ENCODE data around the gene RAD51D.
"Not testable (repeated sequence)": the region's sequence is repeated elsewhere in the genome, so short reads cannot be mapped to it uniquely, and the experiment has no call there.

RAD51D gene

GRCh38 chr17:35159940-35160339 is 40.3 kb upstream of the RAD51D start:
- no peaks in the 10 kb centered on the region for H3K9me3 ChIP-seq (replicated peaks in 1 of 11)
- no peaks in the 10 kb centered on the region for H3K36me3 ChIP-seq
- TF ChIP-seq Cebpa-rat (IDR thresholded peaks at IDR 0.05), result no peak
- H3K27ac ChIP-seq, result no peak overlapping the region
- H3K4me1 ChIP-seq, result peaks cover 0 to 12% (median 0%) of the 10 kb centered on the region in 10 experiments; a peak in 4 of 20 replicates
- H3K9ac ChIP-seq, result no peak overlapping the region
- no peaks in the 10 kb centered on the region for H3K27me3 ChIP-seq
- no peak overlapping the region for H3K4me3 ChIP-seq
- no peak overlapping the region for H3K4me2 ChIP-seq
- no peaks in the 10 kb centered on the region for H4K20me1 ChIP-seq

- Histone ChIP-seq H3K9me3 (replicated peaks in 1 of 11) (no peaks in the 10 kb centered on the region), H3K9ac (no peak overlapping the region), H3K4me1 (no peaks in the 10 kb centered on the region), H3K36me3 (no peaks in the 10 kb centered on the region), H3K27ac (no peak overlapping the region), H3K4me2 (no peak overlapping the region), H3K4me3 (no peak overlapping the region), H4K20me1 (no peaks in the 10 kb centered on the region), H3K27me3 (no peaks in the 10 kb centered on the region)
- TF ChIP-seq Cebpa-rat (IDR thresholded peaks at IDR 0.05), result no peak
Observed at GRCh38 chr17:35155246-35155645, 35.6 kb upstream of the RAD51D start.

- Histone ChIP-seq H4K20me1 (no peaks in the 10 kb centered on the region), H3K36me3 (no peaks in the 10 kb centered on the region), H3K9me3 (replicated peaks in 1 of 11) (no peaks in the 10 kb centered on the region), H3K9ac (no peak overlapping the region), H3K4me3 (no peak overlapping the region), H3K27me3 (no peaks in the 10 kb centered on the region), H3K4me2 (no peak overlapping the region), H3K4me1 (no peaks in the 10 kb centered on the region), H3K27ac (no peak overlapping the region)
- no peak for TF ChIP-seq Cebpa-rat (IDR thresholded peaks at IDR 0.05)
Observed at GRCh38 chr17:35154196-35155165, 34.8 kb upstream of the RAD51D start.

- H3K36me3 ChIP-seq, result no peaks in the 10 kb centered on the region
- H3K4me3 ChIP-seq, result no peak overlapping the region
- H3K27ac ChIP-seq, result no peak overlapping the region
- H3K27me3 ChIP-seq, result no peaks in the 10 kb centered on the region
- no peak for TF ChIP-seq Cebpa-rat (IDR thresholded peaks at IDR 0.05)
- H3K4me1 ChIP-seq, result 0 out of 20 replicates have a peak, but pooled peaks cover 0 to 4% (median 0%) of the 10 kb centered on the region in 10 experiments
- no peak overlapping the region for H3K9ac ChIP-seq
- H4K20me1 ChIP-seq, result no peaks in the 10 kb centered on the region
- H3K4me2 ChIP-seq, result no peak overlapping the region
- no peaks in the 10 kb centered on the region for H3K9me3 ChIP-seq (replicated peaks in 1 of 11)
Observed at GRCh38 chr17:35152421-35153140, 32.9 kb upstream of the RAD51D start.

GRCh38 chr17:35151080-35151479 is 31.4 kb upstream of the RAD51D start:
- not testable (repeated sequence) for H3K4me3 ChIP-seq; H3K9me3 ChIP-seq (replicated peaks in 1 of 11); H4K20me1 ChIP-seq; H3K36me3 ChIP-seq; H3K4me2 ChIP-seq; H3K4me1 ChIP-seq; H3K9ac ChIP-seq; H3K27me3 ChIP-seq; H3K27ac ChIP-seq

GRCh38 chr17:35149941-35150340 is 30.3 kb upstream of the RAD51D start:
- TF ChIP-seq Cebpa-rat (IDR thresholded peaks at IDR 0.05), result no peak
- no peak overlapping the region for H3K4me3 ChIP-seq
- H3K9me3 ChIP-seq (replicated peaks in 1 of 11), result no peaks in the 10 kb centered on the region
- no peak overlapping the region for H3K4me2 ChIP-seq
- H3K27me3 ChIP-seq, result no peaks in the 10 kb centered on the region
- H4K20me1 ChIP-seq, result no peaks in the 10 kb centered on the region
- H3K36me3 ChIP-seq, result no peaks in the 10 kb centered on the region
- H3K9ac ChIP-seq, result no peak overlapping the region
- H3K4me1 ChIP-seq, result 0 out of 20 replicates have a peak, but pooled peaks cover 0 to 4% (median 0%) of the 10 kb centered on the region in 10 experiments
- H3K27ac ChIP-seq, result no peak overlapping the region

GRCh38 chr17:35148144-35148543 is 28.5 kb upstream of the RAD51D start:
- 0 out of 20 replicates have a peak, but pooled peaks cover 0 to 4% (median 0%) of the 10 kb centered on the region in 10 experiments for H3K4me1 ChIP-seq
- no peak overlapping the region for H3K4me3 ChIP-seq
- no peak overlapping the region for H3K4me2 ChIP-seq
- TF ChIP-seq Cebpa-rat (IDR thresholded peaks at IDR 0.05), result no peak
- H3K9me3 ChIP-seq (replicated peaks in 1 of 11), result no peaks in the 10 kb centered on the region
- no peaks in the 10 kb centered on the region for H3K36me3 ChIP-seq
- no peak overlapping the region for H3K27ac ChIP-seq
- H3K27me3 ChIP-seq, result no peaks in the 10 kb centered on the region
- H4K20me1 ChIP-seq, result no peaks in the 10 kb centered on the region
- no peak overlapping the region for H3K9ac ChIP-seq

GRCh38 chr17:35147375-35147905 is 27.8 kb upstream of the RAD51D start, which contains the start of gene UNC45B:
Gene UNC45B, plus strand, starts transcription at chr17:35147817. Its CDS starts 447 bp downstream, at chr17:35148264.
- H3K9ac ChIP-seq, result no peak within 1 kb of the TSS
- peaks cover 0 to 4% (median 0%) of the 10 kb centered on the region in 10 experiments; a peak in 3 of 20 replicates for H3K4me1 ChIP-seq
- no peaks in the 10 kb centered on the region for H4K20me1 ChIP-seq
- no peaks in the 10 kb centered on the region for H3K27me3 ChIP-seq
- no peak within 1 kb of the TSS for H3K4me3 ChIP-seq
- TF ChIP-seq Cebpa-rat (IDR thresholded peaks at IDR 0.05), result no peak
- H3K36me3 ChIP-seq, result no peaks in the 10 kb centered on the region
- no peak within 1 kb of the TSS for H3K27ac ChIP-seq
- no peaks in the 10 kb centered on the region for H3K9me3 ChIP-seq (replicated peaks in 1 of 11)
- H3K4me2 ChIP-seq, result no peak within 1 kb of the TSS

GRCh38 chr17:35146214-35146833 is 26.7 kb upstream of the RAD51D start:
- no peaks in the 10 kb centered on the region for H3K36me3 ChIP-seq
- H3K27ac ChIP-seq, result no peak overlapping the region
- no peaks in the 10 kb centered on the region for H4K20me1 ChIP-seq
- no peaks in the 10 kb centered on the region for H3K9me3 ChIP-seq (replicated peaks in 1 of 11)
- H3K27me3 ChIP-seq, result no peaks in the 10 kb centered on the region
- no peak overlapping the region for H3K4me3 ChIP-seq
- no peak overlapping the region for H3K4me2 ChIP-seq
- no peak overlapping the region for H3K9ac ChIP-seq
- no peak for TF ChIP-seq Cebpa-rat (IDR thresholded peaks at IDR 0.05)
- peaks cover 0 to 7% (median under 1%) of the 10 kb centered on the region in 10 experiments; a peak in 10 of 20 replicates for H3K4me1 ChIP-seq
